C4-2B (cell line): ENCODE results near the gene HRAS.

Experiments
- CTCF ChIP-seq: fragments of 450-650 bp; conservative IDR thresholded peaks from 2 replicates; pipeline ENCODE4 v1.5.1; 2017; ENCODE audit warnings: mild to moderate bottlenecking
- ZFX ChIP-seq: fragments of 450-650 bp; IDR thresholded peaks from 2 replicates; pipeline ENCODE4 v1.6.1; 2017

- TF ChIP-seq CTCF (no peak), ZFX (no peak)
Observed at GRCh38 chr11:569158-569885, 33.9 kb upstream of the HRAS start.
